Esophagus muscularis mucosa (tissue), 4 donors: ENCODE results near the gene GRIP1.

Experiments used
- CTCF ChIP-seq, 3 experiments: fragments of 200-600 bp in 2 of 3; fragments of 450-650 bp in 1 of 3; sonication (generic) in 2 of 3; IDR thresholded peaks; one replicate each; pipeline ENCODE4 v1.5.1; 2017 to 2019; ENCODE audit warnings: antibody characterized with exemption in 3 of 3, mild to moderate bottlenecking in 2 of 3, moderate library complexity in 1 of 3
- EP300 ChIP-seq: sonication (generic); formaldehyde crosslinking; IDR thresholded peaks from one replicate; pipeline ENCODE4 v1.6.1; 2017; ENCODE audit warnings: antibody characterized with exemption
- POLR2A ChIP-seq: fragments of 450-650 bp; IDR thresholded peaks from one replicate; pipeline ENCODE4 v1.6.1; 2017; ENCODE audit warnings: antibody characterized with exemption, moderate library complexity, mild to moderate bottlenecking, low read depth
- POLR2AphosphoS5 ChIP-seq, 2 donors: sonication (generic); formaldehyde crosslinking; IDR thresholded peaks; one replicate each; pipeline ENCODE4 v1.6.1; 2017; ENCODE audit warnings: antibody characterized with exemption in 2 of 2

- TF ChIP-seq CTCF (IDR thresholded peaks at IDR 0.05) (no peak), POLR2A (no peak), POLR2AphosphoS5 (IDR thresholded peaks at IDR 0.05) (no peak), EP300 (no peak)
Observed at GRCh38 chr12:66459944-66460482, 218.9 kb downstream of the GRIP1 start.
